SU-DHL-6 (cell line): ENCODE data around the gene C3orf62.
A peak's percentile ranks its signal among the peaks of the same experiment; 100 is the strongest.

ENCODE experiments used
- H2AFZ ChIP-seq: fragments of 200-600 bp; sonication (generic); 2 replicates; pipeline ENCODE4 v1.6.1; 2014; ENCODE audit warnings: low read depth, mild to moderate bottlenecking, moderate library complexity, mixed read lengths, antibody characterized with exemption, low read length; ENCODE audit not compliant: severe bottlenecking
- H3F3A ChIP-seq: fragments of 200-600 bp; shearing (Covaris generic); 2 replicates; pipeline ENCODE4 v1.6.0; 2016; ENCODE audit warnings: antibody characterized with exemption, mild to moderate bottlenecking; ENCODE audit not compliant: insufficient read depth
- H3K27ac ChIP-seq: fragments of 200-600 bp; sonication (generic); 2 replicates; pipeline ENCODE4 v1.5.1; 2016; ENCODE audit warnings: low read depth, mild to moderate bottlenecking, low read length, moderate library complexity, mixed read lengths
- H3K27me3 ChIP-seq: fragments of 200-600 bp; sonication (generic), shearing (Covaris generic); 2 replicates; pipeline ENCODE4 v1.6.0; 2014; ENCODE audit warnings: mild to moderate bottlenecking, low read length
- H3K36me3 ChIP-seq: fragments of 200-600 bp; sonication (generic); 2 replicates; pipeline ENCODE4 v1.6.1; 2014; ENCODE audit warnings: mild to moderate bottlenecking, low read length, mixed read lengths
- H3K4me2 ChIP-seq: fragments of 300-600, 200-600 bp; shearing (Covaris generic), sonication (generic); 2 replicates; pipeline ENCODE4 v1.6.0; 2014; ENCODE audit warnings: low read length, low read depth, mild to moderate bottlenecking; ENCODE audit not compliant: poor library complexity, severe bottlenecking
- H3K4me3 ChIP-seq: fragments of 200-600 bp; sonication (generic); 2 replicates; pipeline ENCODE4 v1.5.1; 2014; ENCODE audit warnings: antibody characterized with exemption, low read length, mild to moderate bottlenecking, mixed read lengths; ENCODE audit not compliant: insufficient read depth, poor library complexity, severe bottlenecking
- H3K79me2 ChIP-seq: fragments of 200-600 bp; sonication (generic); 2 replicates; pipeline ENCODE4 v1.6.1; 2014; ENCODE audit warnings: mild to moderate bottlenecking, low read length, moderate library complexity; ENCODE audit not compliant: insufficient read depth
- H3K9ac ChIP-seq: fragments of 200-600 bp; sonication (generic); 2 replicates; pipeline ENCODE4 v1.7.0; 2014; ENCODE audit warnings: mild to moderate bottlenecking, low read length
- H3K9me2 ChIP-seq: fragments of 200-600 bp; sonication (generic); replicated peaks from 2 replicates; pipeline ENCODE4 v1.6.1; 2014; ENCODE audit warnings: low read length; ENCODE audit not compliant: insufficient read depth
- H3K9me3 ChIP-seq: fragments of 200-600 bp; sonication (generic); 2 replicates; pipeline ENCODE4 v1.6.1; 2014; ENCODE audit warnings: low read length, mixed read lengths; ENCODE audit not compliant: insufficient read depth
- H4K20me1 ChIP-seq: fragments of 200-600 bp; sonication (generic); 2 replicates; pipeline ENCODE4 v1.6.1; 2014; ENCODE audit warnings: low read depth, mild to moderate bottlenecking, antibody characterized with exemption, low read length, moderate library complexity, mixed read lengths
- EZH2phosphoT487 ChIP-seq: fragments of 200-600 bp; sonication (generic), shearing (Covaris generic); conservative IDR thresholded peaks from 2 replicates; pipeline ENCODE4 v1.6.1; 2018; ENCODE audit warnings: mild to moderate bottlenecking, antibody characterized with exemption, low read length, moderate library complexity, mixed read lengths
- TF ChIP-seq, protein P1 (sequence below): fragments of 200-600 bp; sonication (generic); IDR thresholded peaks from one replicate; pipeline ENCODE4 v1.5.1; 2017; ENCODE audit warnings: antibody characterized with exemption, mild to moderate bottlenecking, low read length, moderate library complexity; ENCODE audit not compliant: insufficient read depth, poor library complexity, severe bottlenecking

C3orf62 gene

DNA sequence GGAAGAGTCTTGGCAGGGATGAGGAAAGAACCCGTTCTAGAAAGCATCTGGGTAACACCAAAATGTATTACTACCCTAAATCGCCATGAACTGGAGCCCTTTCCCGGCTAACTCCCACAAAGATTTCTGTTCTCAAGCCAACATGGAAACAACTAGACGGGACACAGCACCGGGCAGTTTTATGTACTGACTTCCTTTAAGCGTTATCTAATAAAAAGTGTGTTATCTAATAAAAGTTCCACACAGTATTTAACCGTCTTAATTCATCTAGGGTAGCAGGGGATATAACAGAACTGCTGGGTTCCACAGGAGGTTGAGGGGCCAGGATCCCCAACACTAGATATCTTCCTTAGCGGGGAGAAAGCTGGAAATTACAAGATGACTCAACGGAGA lies 347 bp upstream of the C3orf62 start:
- Histone ChIP-seq H2AFZ (peak overlapping the region; percentile 28), H3F3A (peaks cover 12% of the 10 kb centered on the region; the same call in 1 of the 2 replicates), H3K4me2 (peak overlapping the region; percentile 38), H4K20me1 (no peaks in the 10 kb centered on the region), H3K9me2 (no peaks in the 10 kb centered on the region), H3K36me3 (no peaks in the 10 kb centered on the region), H3K9ac (peak overlapping the region; percentile 27; the same call in 1 of the 2 replicates), H3K27me3 (no peaks in the 10 kb centered on the region), H3K4me3 (no peak overlapping the region), H3K27ac (peak overlapping the region; percentile 10; the same call in 1 of the 2 replicates), H3K79me2 (no peaks in the 10 kb centered on the region), H3K9me3 (no peaks in the 10 kb centered on the region)
- TF ChIP-seq EZH2phosphoT487, result no peak
- TF ChIP-seq, protein P1, sequence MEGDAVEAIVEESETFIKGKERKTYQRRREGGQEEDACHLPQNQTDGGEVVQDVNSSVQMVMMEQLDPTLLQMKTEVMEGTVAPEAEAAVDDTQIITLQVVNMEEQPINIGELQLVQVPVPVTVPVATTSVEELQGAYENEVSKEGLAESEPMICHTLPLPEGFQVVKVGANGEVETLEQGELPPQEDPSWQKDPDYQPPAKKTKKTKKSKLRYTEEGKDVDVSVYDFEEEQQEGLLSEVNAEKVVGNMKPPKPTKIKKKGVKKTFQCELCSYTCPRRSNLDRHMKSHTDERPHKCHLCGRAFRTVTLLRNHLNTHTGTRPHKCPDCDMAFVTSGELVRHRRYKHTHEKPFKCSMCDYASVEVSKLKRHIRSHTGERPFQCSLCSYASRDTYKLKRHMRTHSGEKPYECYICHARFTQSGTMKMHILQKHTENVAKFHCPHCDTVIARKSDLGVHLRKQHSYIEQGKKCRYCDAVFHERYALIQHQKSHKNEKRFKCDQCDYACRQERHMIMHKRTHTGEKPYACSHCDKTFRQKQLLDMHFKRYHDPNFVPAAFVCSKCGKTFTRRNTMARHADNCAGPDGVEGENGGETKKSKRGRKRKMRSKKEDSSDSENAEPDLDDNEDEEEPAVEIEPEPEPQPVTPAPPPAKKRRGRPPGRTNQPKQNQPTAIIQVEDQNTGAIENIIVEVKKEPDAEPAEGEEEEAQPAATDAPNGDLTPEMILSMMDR, result no peak

DNA sequence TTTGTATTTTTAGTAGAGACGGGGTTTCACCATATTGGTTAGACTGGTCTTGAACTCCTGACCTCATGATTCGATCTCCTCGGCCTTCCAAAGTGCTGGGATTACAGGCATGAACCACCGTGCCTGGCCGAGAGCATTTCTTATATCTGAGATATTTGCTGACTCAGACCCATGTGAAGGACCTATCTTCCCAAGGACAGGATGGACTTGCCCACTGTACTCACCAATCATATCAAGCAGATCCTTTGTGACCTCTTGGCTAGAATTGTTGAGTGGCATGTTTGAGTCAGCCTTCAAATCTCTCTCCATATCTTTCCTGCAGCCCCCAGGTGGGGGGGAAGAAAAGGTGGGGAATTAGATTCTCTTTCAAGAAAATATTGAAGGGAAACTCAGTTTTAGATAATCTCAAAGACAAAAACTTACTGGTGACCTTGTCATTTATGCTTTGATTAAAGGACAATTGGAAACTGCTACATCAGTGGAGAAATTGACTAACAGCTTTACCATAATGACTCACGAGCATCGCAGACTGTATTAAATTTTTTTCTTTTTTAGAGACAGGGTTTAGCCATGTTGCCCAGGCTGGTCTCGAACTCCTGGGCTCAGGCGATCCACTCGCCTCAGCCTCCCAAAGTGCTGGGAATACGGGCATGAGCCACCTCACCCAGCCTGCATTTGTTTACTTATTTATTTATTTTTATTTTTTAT lies 3.1 kb downstream of the C3orf62 start:
- no peaks in the 10 kb centered on the region for H3K9me3 ChIP-seq
- no peaks in the 10 kb centered on the region for H3K9me2 ChIP-seq
- H3K79me2 ChIP-seq, result no peaks in the 10 kb centered on the region
- no peak overlapping the region for H3K9ac ChIP-seq
- H3K4me2 ChIP-seq, result no peak overlapping the region
- H3K27me3 ChIP-seq, result no peaks in the 10 kb centered on the region
- H2AFZ ChIP-seq, result no peak overlapping the region
- H3K4me3 ChIP-seq, result no peak overlapping the region
- TF ChIP-seq, protein P1, result no peak
- no peak for TF ChIP-seq EZH2phosphoT487
- no peaks in the 10 kb centered on the region for H4K20me1 ChIP-seq
- H3K27ac ChIP-seq, result no peak overlapping the region
- peaks cover 11% of the 10 kb centered on the region; the same call in 1 of the 2 replicates for H3F3A ChIP-seq
- no peaks in the 10 kb centered on the region for H3K36me3 ChIP-seq

DNA sequence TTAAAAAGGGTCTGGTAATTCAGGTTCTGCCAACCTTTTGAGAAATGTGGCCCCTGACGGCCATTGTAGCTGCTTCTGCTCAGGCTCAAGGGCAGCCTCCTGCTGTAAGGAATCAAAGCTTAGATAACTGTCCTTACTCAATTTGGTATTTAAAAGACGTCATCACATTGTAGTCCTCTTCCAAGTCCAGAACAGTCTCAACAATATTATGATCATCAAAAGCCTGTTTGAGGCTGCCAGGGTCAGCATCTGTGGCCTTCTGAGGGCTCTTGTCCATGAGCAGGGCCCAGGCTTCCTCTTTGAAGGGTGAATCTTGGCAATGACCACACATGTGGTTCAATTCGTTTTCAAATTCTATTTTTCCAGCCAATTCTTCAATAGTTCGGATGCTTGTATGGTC lies 6.0 kb downstream of the C3orf62 start:
- H3K36me3 ChIP-seq, result no peaks in the 10 kb centered on the region
- no peak overlapping the region for H3K9ac ChIP-seq
- no peak overlapping the region for H2AFZ ChIP-seq
- H3K9me2 ChIP-seq, result no peaks in the 10 kb centered on the region
- no peaks in the 10 kb centered on the region for H3F3A ChIP-seq
- H3K9me3 ChIP-seq, result no peaks in the 10 kb centered on the region
- no peak overlapping the region for H3K4me3 ChIP-seq
- H3K27me3 ChIP-seq, result no peaks in the 10 kb centered on the region
- H3K4me2 ChIP-seq, result no peak overlapping the region
- no peak overlapping the region for H3K27ac ChIP-seq
- TF ChIP-seq, protein P1, result no peak
- TF ChIP-seq EZH2phosphoT487, result no peak
- H4K20me1 ChIP-seq, result no peaks in the 10 kb centered on the region
- H3K79me2 ChIP-seq, result no peaks in the 10 kb centered on the region
